H1 (cell line): ENCODE measurements around the gene NEK10.

Source experiments
- CEBPB ChIP-seq: IDR thresholded peaks from 2 replicates; pipeline ENCODE4 v1.6.1; 2012; ENCODE audit warnings: low read depth, low read length
- CHD2 ChIP-seq: IDR thresholded peaks from 2 replicates; pipeline ENCODE4 v1.6.1; 2012; ENCODE audit warnings: low read length, improper control_type of control experiment
- GABPA ChIP-seq: IDR thresholded peaks from 2 replicates; pipeline ENCODE4 v1.6.1; 2011; ENCODE audit warnings: mild to moderate bottlenecking, low read length, moderate library complexity, borderline replicate concordance; ENCODE audit not compliant: insufficient read depth
- POLR2A ChIP-seq, 2 experiments: IDR thresholded peaks; 1 replicate in 1 of 2; 2 replicates in 1 of 2; pipeline ENCODE4 v1.6.1; 2011; ENCODE audit warnings: low read depth in 2 of 2, low read length in 2 of 2, mild to moderate bottlenecking in 2 of 2; ENCODE audit errors: control extremely low read depth in 1 of 2
- POLR2AphosphoS5 ChIP-seq: IDR thresholded peaks from 2 replicates; pipeline ENCODE4 v1.6.1; 2011; ENCODE audit warnings: low read depth, low read length
- RFX5 ChIP-seq: IDR thresholded peaks from 2 replicates; pipeline ENCODE4 v1.6.1; 2011; ENCODE audit warnings: low read depth, low read length, improper control_type of control experiment, borderline replicate concordance
- SP2 ChIP-seq: IDR thresholded peaks from 2 replicates; pipeline ENCODE4 v1.6.1; 2012; ENCODE audit warnings: mild to moderate bottlenecking, low read length, inconsistent platforms
- SRF ChIP-seq: IDR thresholded peaks from 2 replicates; pipeline ENCODE4 v1.6.1; 2011; ENCODE audit warnings: mild to moderate bottlenecking, low read depth, low read length, moderate library complexity
- TF ChIP-seq, protein P1 (sequence below), 3 experiments: IDR thresholded peaks; 1 replicate in 2 of 3; 2 replicates in 1 of 3; pipeline versions ENCODE4 v1.5.1 to v1.6.1; 2011; ENCODE audit warnings: low read length in 3 of 3, mild to moderate bottlenecking in 3 of 3, inconsistent platforms in 2 of 3, low read depth in 1 of 3, moderate library complexity in 1 of 3; ENCODE audit not compliant: insufficient read depth in 1 of 3; ENCODE audit errors: control extremely low read depth in 1 of 3
- TF ChIP-seq, protein P2 (sequence below): IDR thresholded peaks from 2 replicates; pipeline ENCODE4 v1.6.1; 2011; ENCODE audit warnings: low read depth, mild to moderate bottlenecking, low read length; ENCODE audit not compliant: insufficient read depth

DNA sequence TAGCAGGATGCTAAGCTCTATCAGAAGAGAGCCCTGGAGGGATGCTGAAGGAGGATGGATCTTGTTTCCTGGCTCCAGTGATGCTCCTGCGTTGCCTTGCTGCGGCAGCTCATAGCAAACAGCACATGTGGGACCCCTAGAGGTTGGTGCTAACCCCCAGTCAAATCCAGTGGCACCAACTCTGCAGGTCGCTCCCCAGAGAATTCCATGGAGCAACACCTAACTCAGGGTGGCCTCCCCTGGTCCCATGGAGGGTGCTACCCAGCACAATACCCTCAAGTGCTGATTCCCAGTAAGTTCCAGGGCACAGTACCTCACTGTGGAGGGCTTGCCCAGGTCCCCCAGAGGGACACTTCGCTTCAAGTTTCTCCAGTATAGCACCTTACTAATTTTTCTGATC lies 231.2 kb downstream of the NEK10 start:
- TF ChIP-seq CEBPB = no peak
- TF ChIP-seq SRF = no peak
- TF ChIP-seq, protein P1, sequence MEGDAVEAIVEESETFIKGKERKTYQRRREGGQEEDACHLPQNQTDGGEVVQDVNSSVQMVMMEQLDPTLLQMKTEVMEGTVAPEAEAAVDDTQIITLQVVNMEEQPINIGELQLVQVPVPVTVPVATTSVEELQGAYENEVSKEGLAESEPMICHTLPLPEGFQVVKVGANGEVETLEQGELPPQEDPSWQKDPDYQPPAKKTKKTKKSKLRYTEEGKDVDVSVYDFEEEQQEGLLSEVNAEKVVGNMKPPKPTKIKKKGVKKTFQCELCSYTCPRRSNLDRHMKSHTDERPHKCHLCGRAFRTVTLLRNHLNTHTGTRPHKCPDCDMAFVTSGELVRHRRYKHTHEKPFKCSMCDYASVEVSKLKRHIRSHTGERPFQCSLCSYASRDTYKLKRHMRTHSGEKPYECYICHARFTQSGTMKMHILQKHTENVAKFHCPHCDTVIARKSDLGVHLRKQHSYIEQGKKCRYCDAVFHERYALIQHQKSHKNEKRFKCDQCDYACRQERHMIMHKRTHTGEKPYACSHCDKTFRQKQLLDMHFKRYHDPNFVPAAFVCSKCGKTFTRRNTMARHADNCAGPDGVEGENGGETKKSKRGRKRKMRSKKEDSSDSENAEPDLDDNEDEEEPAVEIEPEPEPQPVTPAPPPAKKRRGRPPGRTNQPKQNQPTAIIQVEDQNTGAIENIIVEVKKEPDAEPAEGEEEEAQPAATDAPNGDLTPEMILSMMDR (IDR thresholded peaks at IDR 0.05; ENCODE audit: control extremely low read depth in 1 of 3, insufficient read depth in 1 of 3, low read depth in 1 of 3, low read length in 3 of 3) = 0 out of 4 replicates have a peak, but pooled peaks of 1 of the 3 experiments have one; percentile 14
- no peak for TF ChIP-seq SP2
- TF ChIP-seq, protein P2, sequence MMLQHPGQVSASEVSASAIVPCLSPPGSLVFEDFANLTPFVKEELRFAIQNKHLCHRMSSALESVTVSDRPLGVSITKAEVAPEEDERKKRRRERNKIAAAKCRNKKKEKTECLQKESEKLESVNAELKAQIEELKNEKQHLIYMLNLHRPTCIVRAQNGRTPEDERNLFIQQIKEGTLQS = no peak
- TF ChIP-seq CHD2 = no peak
- TF ChIP-seq POLR2AphosphoS5 = no peak
- no peak for TF ChIP-seq POLR2A (IDR thresholded peaks at IDR 0.05; ENCODE audit: control extremely low read depth in 1 of 2, low read depth in 2 of 2, low read length in 2 of 2)
- no peak for TF ChIP-seq RFX5
- no peak for TF ChIP-seq GABPA
